Heart right ventricle (tissue), 16 donors: ENCODE measurements around the gene STX1B. TPM values are rescaled to one million over a fixed set of nuclear protein-coding genes. Genes with fewer than 3 reads are reported as not detected.

Experiments used
- ATAC-seq, 8 donors: fragments of 200-7000 bp; cut with Tn5 transposase; one replicate each; pipeline ENCODE4 v1.9.1; 2020; ENCODE audit warnings: mild to moderate bottlenecking in 8 of 8, moderate library complexity in 8 of 8, moderate number of reproducible peaks in 1 of 8
- DNase-seq, 2 donors: peaks; one replicate each; pipeline ENCODE4 v3.0.0-alpha.2; 2020
- H3K27ac ChIP-seq, 10 donors: fragments of 200-600 bp; sonication (generic) in 2 of 10; one replicate each; pipeline versions ENCODE4 v1.5.0 to v1.8.0; 2020 to 2022; ENCODE audit warnings: mild to moderate bottlenecking in 3 of 10
- H3K27me3 ChIP-seq, 7 donors: fragments of 200-600 bp; one replicate each; pipeline ENCODE4 v1.8.0; 2021 to 2022; ENCODE audit warnings: mild to moderate bottlenecking in 2 of 7
- H3K36me3 ChIP-seq, 9 donors: fragments of 200-600 bp; sonication (generic) in 1 of 9; one replicate each; pipeline versions ENCODE4 v1.5.0 to v1.8.0; 2020 to 2022; ENCODE audit warnings: mild to moderate bottlenecking in 2 of 9
- H3K4me1 ChIP-seq, 9 donors: fragments of 200-600 bp; sonication (generic) in 1 of 9; one replicate each; pipeline versions ENCODE4 v1.5.0 to v1.8.0; 2020 to 2022; ENCODE audit warnings: mild to moderate bottlenecking in 4 of 9
- H3K4me3 ChIP-seq, 10 donors: fragments of 200-600 bp; sonication (generic) in 2 of 10; one replicate each; pipeline versions ENCODE4 v1.5.0 to v1.8.0; 2020 to 2022; ENCODE audit warnings: mild to moderate bottlenecking in 7 of 10, moderate library complexity in 2 of 10
- H3K9me3 ChIP-seq, 11 donors: fragments of 200-600 bp in 10 of 11; sonication (generic) in 2 of 11; one replicate each; pipeline versions ENCODE4 v1.5.0 to v1.8.0; 2013 to 2022; ENCODE audit warnings: mild to moderate bottlenecking in 2 of 11, control low read depth in 1 of 11, moderate library complexity in 1 of 11
- CTCF ChIP-seq, 9 donors: fragments of 200-600 bp; sonication (generic) in 2 of 9; IDR thresholded peaks; one replicate each; pipeline versions ENCODE4 v1.5.0 to v1.8.0; 2021 to 2022; ENCODE audit warnings: antibody characterized with exemption in 9 of 9, mild to moderate bottlenecking in 5 of 9, moderate library complexity in 1 of 9
- WGBS, 2 donors: extraction: QIAGEN DNeasy Blood & Tissue Kit; methylation state at CpG; one replicate each; pipeline ENCODE4 v1.1.7; 2013; ENCODE audit warnings: inconsistent platforms in 1 of 2; 5-methylcytosine and 5-hydroxymethylcytosine counted together
- intact Hi-C, 10 donors: fragments of 100-400 bp; cut with DNase I; formaldehyde crosslinking; loops; one replicate each; pipeline versions ENCODE4 v1.11.1 to v1.14.2; 2022
- polyA plus RNA-seq, 2 donors: library from polyadenylated mRNA; stranded (reverse); fragments of 200-250 nt; gene quantifications; one replicate each; pipeline ENCODE4 v1.2.3, GENCODE V29; 2013
- total RNA-seq, 10 donors: library from RNA; stranded (reverse); fragmentation: NEBNext Ultra II Directional in 3 of 10; extraction: Animal tissue kit (Norgen Biotek cat#: 25700) in 3 of 10; gene quantifications; one replicate each; pipeline versions ENCODE4 v1.2.1 to v1.2.4, GENCODE V29; 2021 to 2023
- donor health status: Arrhythmogenic right ventricular cardiomyopathy.
- donor health status: ischemic (EF 13 %, LVEDD 7.1; RV severe dilation, severe dysfunction).
- donor health status: healthy with polysubstance abuse.
- donor health status: DM: no; HTN: yes; CAD: no.
- donor health status: DM: no; HTN: no; CAD: no.
- donor health status: ischemic (EF 25% LVEDD 6.9; RV normal size, moderate dysfunction).
- donor health status: ischemic (EF 25% LVEDD 5.7; RV mildly dilated, moderate dysfunction).
- donor health status: healthy.
- donor health status: DM: yes; HTN: yes; CAD: no.
- donor health status: Ischemic cardiomyopathy.
- donor health status: ischemic (EF 35%, LVEDD 5.7; RV mildly dilated, moderate dysfunction).
- donor health status: nonischemic (EF 11% LVEDD 7.7; RV severe dilation, severe dysfunction).
- donor health status: DM: yes; HTN: yes; CAD: no.
- donor health status: PGD.
- donor health status: ischemic (EF 29% LVEDD 5.4; RV normal size, mild dysfunction).
- donor health status: nonischemic (EF 23%, LVEDD 6.1; RV moderate dilation, normal function).

Gene STX1B
- total and polyA plus RNA-seq, 12 donors: 0.07 to 2.3 (median 0.90) TPM

DNA sequence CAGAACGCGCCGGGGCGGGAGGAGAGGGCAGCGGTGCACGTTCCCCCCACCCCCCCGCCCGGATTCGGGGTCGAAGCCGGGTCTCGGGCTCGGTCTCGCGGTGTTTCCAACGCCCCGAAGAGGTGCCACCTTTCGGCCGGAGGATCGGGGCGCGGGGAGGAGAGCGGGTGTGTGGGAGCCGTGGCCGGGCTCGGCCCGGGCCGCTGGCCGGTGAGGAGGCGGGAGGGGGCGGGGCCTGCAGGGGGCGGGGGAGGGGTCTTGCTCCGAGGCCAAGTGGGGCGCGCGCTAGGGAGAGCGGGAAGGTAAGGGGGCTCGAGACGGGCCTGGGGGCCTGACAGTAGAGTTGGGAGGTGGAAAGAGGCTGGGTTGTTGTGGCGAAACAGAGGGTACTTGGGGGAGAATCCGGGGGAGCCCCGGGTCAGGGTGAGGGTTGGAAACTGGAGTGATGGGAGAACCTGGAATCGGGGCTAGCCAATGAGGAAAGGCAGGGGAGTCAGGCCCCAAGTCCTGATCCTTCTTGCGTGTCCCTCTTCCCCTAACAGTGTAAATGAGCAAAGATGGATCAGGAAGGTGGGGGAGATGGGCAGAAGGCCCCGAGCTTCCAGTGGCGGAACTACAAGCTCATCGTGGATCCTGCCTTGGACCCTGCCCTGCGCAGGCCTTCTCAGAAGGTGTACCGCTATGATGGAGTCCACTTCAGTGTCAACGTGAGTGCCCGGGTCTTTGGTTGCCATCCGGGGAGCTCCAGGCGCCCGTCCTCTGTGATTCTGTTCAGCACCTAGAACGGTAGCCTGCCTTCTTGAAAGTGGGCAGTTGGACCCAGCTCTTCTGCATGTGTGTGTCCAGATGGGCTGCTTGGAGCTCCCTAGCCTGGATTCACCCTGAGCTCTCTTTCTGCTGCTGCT is 52.0 kb downstream of the STX1B start:
- Histone ChIP-seq H3K27me3 (no peaks in the 10 kb centered on the region), H3K4me1 (peaks cover 6 to 31% (median 22%) of the 10 kb centered on the region in 9 donors), H3K4me3 (peak overlapping the region; percentile 70 to 99 (median 85)), H3K9me3 (no peaks in the 10 kb centered on the region), H3K36me3 (peaks cover 0 to 50% (median 44%) of the 10 kb centered on the region in 9 donors), H3K27ac (peak overlapping the region; percentile 91 to 100 (median 99))
- intact Hi-C loops: loop anchor here in 3 of 10 donors (5.0 to 10.0 kb wide), 4 partner anchors 74 to 916 kb away; partner anchors contain the start of genes ARMC5 (in 1 of the 3), STX4 (in 1 of the 3), ZNF267 (in 1 of the 3) and ZNF843 (in 1 of the 3)
- DNase-seq (peak in 1 of 2 donors; percentile 58), ATAC-seq (peak in 3 of 8 donors; percentile 2 to 24 (median 5))
- 12 to 13% methylated on average over 53 to 55 of the region's 55 CpGs for WGBS, 2 donors
- no peak for TF ChIP-seq CTCF (IDR thresholded peaks at IDR 0.05)

GRCh38 chr16:30957456-30958174 is 52.8 kb downstream of the STX1B start, which contains the start of gene SETD1A:
SETD1A (plus strand) TSS chr16:30957754; CDS start chr16:30958732, 978 bp downstream.
- Histone ChIP-seq H3K4me3 (peak within 1 kb of the TSS; percentile 70 to 99 (median 85)), H3K4me1 (peaks cover 6 to 36% (median 29%) of the 10 kb centered on the region in 9 donors), H3K36me3 (peaks cover 0 to 49% (median 36%) of the 10 kb centered on the region in 9 donors), H3K9me3 (no peaks in the 10 kb centered on the region), H3K27me3 (no peaks in the 10 kb centered on the region), H3K27ac (peak within 1 kb of the TSS; percentile 91 to 100 (median 99))
- DNase-seq: peak; percentile 96 to 99
- 0 to 1% methylated on average over 67 to 83 of the region's 85 CpGs for WGBS, 2 donors
- no peak for TF ChIP-seq CTCF (IDR thresholded peaks at IDR 0.05)
- ATAC-seq: peak; percentile 90 to 97 (median 94)
- intact Hi-C loops: loop anchor here in 3 of 10 donors (5.0 to 10.0 kb wide), 4 partner anchors 75 to 917 kb away; partner anchors contain the start of genes ARMC5 (in 1 of the 3), STX4 (in 1 of the 3), ZNF267 (in 1 of the 3) and ZNF843 (in 1 of the 3)

DNA sequence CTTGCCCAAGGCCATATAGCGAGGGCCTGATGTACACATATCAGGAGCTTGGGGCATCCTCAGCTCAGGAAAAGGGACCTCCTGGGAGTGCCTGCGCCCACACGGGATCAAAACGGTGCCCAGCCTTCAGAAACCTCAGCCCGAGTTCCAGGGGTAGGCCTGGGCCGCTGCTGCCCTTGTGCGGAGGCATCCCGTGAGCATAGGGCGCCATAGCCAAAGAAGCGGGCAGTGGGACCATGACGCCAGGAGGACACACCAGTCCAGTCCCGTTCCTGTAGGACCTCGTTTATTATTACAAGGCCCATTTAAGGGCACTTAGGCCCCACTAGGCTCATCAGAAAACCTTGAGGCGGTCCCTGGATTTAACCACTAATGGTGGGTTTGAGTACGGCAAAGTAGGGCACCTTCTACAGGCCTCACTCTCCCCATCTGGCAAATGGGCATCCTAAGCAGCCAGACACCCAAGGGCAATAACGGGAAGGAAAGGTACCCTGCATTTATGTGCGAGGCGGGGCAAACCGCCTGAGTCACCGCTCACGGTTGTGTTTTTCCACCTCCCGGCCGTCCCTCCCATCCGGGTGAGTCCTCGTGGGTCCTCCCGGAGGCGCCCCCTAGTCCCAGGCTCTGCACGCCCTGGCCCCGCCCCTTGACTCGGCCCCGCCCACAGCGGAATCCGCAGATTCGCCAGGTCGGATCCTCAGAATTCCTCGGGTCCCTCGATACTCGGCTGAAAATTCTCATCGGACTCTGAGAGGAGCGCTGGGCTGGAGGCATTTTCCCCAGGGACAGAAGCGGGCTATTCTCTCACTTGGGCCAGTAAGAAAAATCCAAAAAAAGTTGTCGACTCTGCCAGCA is 53.6 kb downstream of the STX1B start:
- intact Hi-C loops: loop anchor here in 3 of 10 donors (5.0 to 10.0 kb wide), 4 partner anchors 75 to 918 kb away; partner anchors contain the start of genes ARMC5 (in 1 of the 3), STX4 (in 1 of the 3), ZNF267 (in 1 of the 3) and ZNF843 (in 1 of the 3)
- peak; percentile 79 to 92 (median 84) for ATAC-seq
- H3K4me1 ChIP-seq: peaks cover 6 to 42% (median 30%) of the 10 kb centered on the region in 9 donors
- DNase-seq: peak; percentile 87 to 88
- 26 to 27% methylated on average over 41 to 42 of the region's 42 CpGs for WGBS, 2 donors
- H3K27me3 ChIP-seq: no peaks in the 10 kb centered on the region
- peak in 5 of 9 donors; percentile 17 to 54 (median 44) for TF ChIP-seq CTCF (IDR thresholded peaks at IDR 0.05)
- peaks cover 0 to 42% (median 28%) of the 10 kb centered on the region in 9 donors for H3K36me3 ChIP-seq
- H3K4me3 ChIP-seq: peak overlapping the region; percentile 70 to 99 (median 85)
- H3K27ac ChIP-seq: peak overlapping the region; percentile 91 to 100 (median 99)
- no peaks in the 10 kb centered on the region for H3K9me3 ChIP-seq
